ENCODE data around the gene LMTK3. TPM values are rescaled to one million over a fixed set of nuclear protein-coding genes. Genes with fewer than 3 reads are reported as not detected.

LMTK3 gene
- total RNA-seq, 4 donors from 2014 or later, result 0.28 to 0.52 TPM; not detected in 2

GRCh38 chr19:48497728-48498594 lies 13.7 kb downstream of the LMTK3 start:
- DNase-seq, result no peak
- Histone ChIP-seq H3K27me3 (peaks cover 12 to 25% of the 10 kb centered on the region in 2 donors), H3K27ac (no peak overlapping the region), H3K4me1 (no peaks in the 10 kb centered on the region), H3K4me3 (no peak overlapping the region), H3K36me3 (no peaks in the 10 kb centered on the region), H3K9me3 (no peaks in the 10 kb centered on the region)
- TF ChIP-seq POLR2A (IDR thresholded peaks at IDR 0.05), result no peak
- TF ChIP-seq CTCF (IDR thresholded peaks at IDR 0.05), result no peak
- intact Hi-C loops (cut with DNase I; ENCODE audit: low total_unique reads), result loop anchor here (10.0 kb wide), 2 partner anchors 87 to 117 kb away; partner anchors contain the start of genes FAM83E, RPL18 and SPHK2

GRCh38 chr19:48496959-48497727 lies 14.5 kb downstream of the LMTK3 start:
- intact Hi-C loops (cut with DNase I; ENCODE audit: low total_unique reads), result loop anchor here (10.0 kb wide), 2 partner anchors 88 to 118 kb away; partner anchors contain the start of genes FAM83E, RPL18 and SPHK2
- no peaks in the 10 kb centered on the region for H3K36me3 ChIP-seq

GRCh38 chr19:48495396-48495795 lies 16.2 kb downstream of the LMTK3 start:
- no peak for DNase-seq
- Histone ChIP-seq H3K36me3 (no peaks in the 10 kb centered on the region), H3K27ac (no peak overlapping the region), H3K4me3 (no peak overlapping the region), H3K4me1 (peaks cover 0 to 7% of the 10 kb centered on the region in 2 donors), H3K27me3 (peaks cover 6 to 15% of the 10 kb centered on the region in 2 donors), H3K9me3 (no peaks in the 10 kb centered on the region)
- intact Hi-C loops (cut with DNase I; ENCODE audit: low total_unique reads), result loop anchor here (10.0 kb wide), 2 partner anchors 89 to 119 kb away; partner anchors contain the start of genes FAM83E, RPL18 and SPHK2
- TF ChIP-seq CTCF (IDR thresholded peaks at IDR 0.05) (no peak), POLR2A (IDR thresholded peaks at IDR 0.05) (no peak)

More at GRCh38 chr19:48496959-48497727, 14.5 kb downstream of the LMTK3 start:
- no peak overlapping the region for H3K4me3 ChIP-seq
- peaks cover 12 to 25% of the 10 kb centered on the region in 2 donors for H3K27me3 ChIP-seq
- no peaks in the 10 kb centered on the region for H3K4me1 ChIP-seq
- no peak for TF ChIP-seq POLR2A (IDR thresholded peaks at IDR 0.05)
- no peak for TF ChIP-seq CTCF (IDR thresholded peaks at IDR 0.05)
- no peak overlapping the region for H3K27ac ChIP-seq
- DNase-seq, result no peak
- no peaks in the 10 kb centered on the region for H3K9me3 ChIP-seq

GRCh38 chr19:48493718-48494401 lies 17.8 kb downstream of the LMTK3 start:
- Histone ChIP-seq H3K36me3 (no peaks in the 10 kb centered on the region), H3K9me3 (no peaks in the 10 kb centered on the region), H3K27me3 (peaks cover 0 to 1% of the 10 kb centered on the region in 2 donors), H3K4me1 (peaks cover 0 to 7% of the 10 kb centered on the region in 2 donors), H3K4me3 (peak overlapping the region; percentile 41), H3K27ac (peak overlapping the region; percentile 71 to 79)
- TF ChIP-seq CTCF (IDR thresholded peaks at IDR 0.05) (no peak), POLR2A (IDR thresholded peaks at IDR 0.05) (peak in 1 of 2 donors; percentile 10)
- DNase-seq, result no peak
- intact Hi-C loops (cut with DNase I; ENCODE audit: low total_unique reads), result loop anchor here (10.0 kb wide), 2 partner anchors 91 to 121 kb away; partner anchors contain the start of genes FAM83E, RPL18 and SPHK2
